Measurements from ENCODE around the gene ANK2.

The ANK2 gene

DNA sequence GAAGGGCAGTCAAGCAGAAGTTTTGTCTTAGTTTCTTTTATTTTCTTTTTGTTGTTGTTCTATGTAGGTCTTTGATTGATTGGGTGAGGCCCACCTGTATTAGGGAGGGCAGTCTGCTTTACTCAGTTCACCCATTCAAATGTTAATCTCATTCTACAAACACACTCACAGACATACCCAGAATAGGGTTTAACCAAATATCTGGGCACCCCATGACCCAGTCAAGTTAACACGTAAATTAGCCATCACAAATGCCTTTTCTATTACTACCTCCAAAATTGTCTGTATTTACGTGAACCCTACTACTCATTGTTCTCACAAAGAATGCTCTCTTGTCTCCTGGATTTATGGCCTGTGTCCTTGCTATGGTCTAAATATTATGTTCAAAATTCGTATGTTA lies 339.7 kb downstream of the ANK2 start:
- TF ChIP-seq, protein P1, sequence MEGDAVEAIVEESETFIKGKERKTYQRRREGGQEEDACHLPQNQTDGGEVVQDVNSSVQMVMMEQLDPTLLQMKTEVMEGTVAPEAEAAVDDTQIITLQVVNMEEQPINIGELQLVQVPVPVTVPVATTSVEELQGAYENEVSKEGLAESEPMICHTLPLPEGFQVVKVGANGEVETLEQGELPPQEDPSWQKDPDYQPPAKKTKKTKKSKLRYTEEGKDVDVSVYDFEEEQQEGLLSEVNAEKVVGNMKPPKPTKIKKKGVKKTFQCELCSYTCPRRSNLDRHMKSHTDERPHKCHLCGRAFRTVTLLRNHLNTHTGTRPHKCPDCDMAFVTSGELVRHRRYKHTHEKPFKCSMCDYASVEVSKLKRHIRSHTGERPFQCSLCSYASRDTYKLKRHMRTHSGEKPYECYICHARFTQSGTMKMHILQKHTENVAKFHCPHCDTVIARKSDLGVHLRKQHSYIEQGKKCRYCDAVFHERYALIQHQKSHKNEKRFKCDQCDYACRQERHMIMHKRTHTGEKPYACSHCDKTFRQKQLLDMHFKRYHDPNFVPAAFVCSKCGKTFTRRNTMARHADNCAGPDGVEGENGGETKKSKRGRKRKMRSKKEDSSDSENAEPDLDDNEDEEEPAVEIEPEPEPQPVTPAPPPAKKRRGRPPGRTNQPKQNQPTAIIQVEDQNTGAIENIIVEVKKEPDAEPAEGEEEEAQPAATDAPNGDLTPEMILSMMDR (IDR thresholded peaks at IDR 0.05): no peak
- H3K4me3 ChIP-seq (ENCODE audit: low read depth in 1 of 2, low read length in 1 of 2): no peak overlapping the region
- no peaks in the 10 kb centered on the region for H3K27me3 ChIP-seq
- H3K4me1 ChIP-seq (ENCODE audit: control insufficient read depth in 1 of 2, insufficient read depth in 1 of 2, low read depth in 1 of 2, low read length in 1 of 2): no peaks in the 10 kb centered on the region
- H3K27ac ChIP-seq: no peak overlapping the region
- H3K36me3 ChIP-seq: no peaks in the 10 kb centered on the region
- no peaks in the 10 kb centered on the region for H3K9me3 ChIP-seq

DNA sequence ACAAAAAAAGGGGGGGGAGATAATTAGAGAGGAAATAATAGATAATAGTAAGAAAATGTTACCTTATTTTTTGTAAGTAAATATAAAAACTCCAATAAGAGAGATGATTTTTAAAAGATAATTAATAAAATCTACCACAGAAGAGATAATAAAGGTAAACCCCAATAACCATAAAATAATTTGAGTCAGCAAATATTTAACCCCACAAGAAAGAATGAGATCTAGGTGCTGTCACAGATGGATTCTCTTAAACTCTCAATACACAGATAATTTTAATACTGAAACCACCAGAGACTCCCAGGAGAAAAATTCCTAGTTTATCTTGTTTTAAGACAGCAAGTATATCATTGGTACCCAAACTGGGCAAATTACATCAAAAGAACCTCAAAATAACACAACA lies 341.4 kb downstream of the ANK2 start:
- no peaks in the 10 kb centered on the region for H3K9me3 ChIP-seq
- TF ChIP-seq, protein P1 (IDR thresholded peaks at IDR 0.05): no peak
- H3K4me1 ChIP-seq (ENCODE audit: control insufficient read depth in 1 of 2, insufficient read depth in 1 of 2, low read depth in 1 of 2, low read length in 1 of 2): no peaks in the 10 kb centered on the region
- H3K36me3 ChIP-seq: no peaks in the 10 kb centered on the region
- H3K4me3 ChIP-seq (ENCODE audit: low read depth in 1 of 2, low read length in 1 of 2): no peak overlapping the region
- H3K27me3 ChIP-seq: no peaks in the 10 kb centered on the region
- H3K27ac ChIP-seq: no peak overlapping the region

DNA sequence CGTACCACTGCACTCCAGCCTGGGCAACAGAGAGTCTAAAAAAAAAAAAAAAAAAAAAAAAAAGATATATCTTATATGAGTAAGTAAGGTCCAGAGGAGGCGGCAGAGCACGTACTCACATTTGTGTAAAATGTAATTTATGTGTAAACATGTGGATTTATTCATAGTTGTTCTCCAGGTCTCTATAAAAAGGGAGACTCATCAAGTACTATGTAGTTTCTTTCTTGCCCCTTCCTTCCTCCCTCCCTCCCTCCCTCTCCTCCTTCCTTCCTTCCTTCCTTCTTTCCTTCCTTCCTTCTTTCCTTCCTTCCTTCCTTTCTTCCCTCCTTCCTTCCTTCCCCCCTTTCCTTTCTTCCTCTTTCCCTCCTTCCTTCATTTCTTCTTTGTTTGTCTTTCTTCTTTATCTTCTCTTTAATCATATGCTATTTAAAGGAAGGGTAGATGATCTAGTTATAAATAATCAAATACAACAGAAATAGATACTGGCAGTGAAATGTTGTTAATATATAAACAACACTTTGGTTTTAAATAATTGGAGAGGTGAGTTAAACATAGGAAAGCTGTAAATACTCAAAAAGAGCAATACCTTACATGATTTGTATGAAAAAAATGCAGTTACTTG lies 344.8 kb downstream of the ANK2 start:
- TF ChIP-seq, protein P1 (IDR thresholded peaks at IDR 0.05): no peak
- H3K4me1 ChIP-seq (ENCODE audit: control insufficient read depth in 1 of 2, insufficient read depth in 1 of 2, low read depth in 1 of 2, low read length in 1 of 2): no peaks in the 10 kb centered on the region
- no peaks in the 10 kb centered on the region for H3K9me3 ChIP-seq
- H3K27ac ChIP-seq: no peak overlapping the region
- no peaks in the 10 kb centered on the region for H3K36me3 ChIP-seq
- no peaks in the 10 kb centered on the region for H3K27me3 ChIP-seq
- H3K4me3 ChIP-seq (ENCODE audit: low read depth in 1 of 2, low read length in 1 of 2): no peak overlapping the region

DNA sequence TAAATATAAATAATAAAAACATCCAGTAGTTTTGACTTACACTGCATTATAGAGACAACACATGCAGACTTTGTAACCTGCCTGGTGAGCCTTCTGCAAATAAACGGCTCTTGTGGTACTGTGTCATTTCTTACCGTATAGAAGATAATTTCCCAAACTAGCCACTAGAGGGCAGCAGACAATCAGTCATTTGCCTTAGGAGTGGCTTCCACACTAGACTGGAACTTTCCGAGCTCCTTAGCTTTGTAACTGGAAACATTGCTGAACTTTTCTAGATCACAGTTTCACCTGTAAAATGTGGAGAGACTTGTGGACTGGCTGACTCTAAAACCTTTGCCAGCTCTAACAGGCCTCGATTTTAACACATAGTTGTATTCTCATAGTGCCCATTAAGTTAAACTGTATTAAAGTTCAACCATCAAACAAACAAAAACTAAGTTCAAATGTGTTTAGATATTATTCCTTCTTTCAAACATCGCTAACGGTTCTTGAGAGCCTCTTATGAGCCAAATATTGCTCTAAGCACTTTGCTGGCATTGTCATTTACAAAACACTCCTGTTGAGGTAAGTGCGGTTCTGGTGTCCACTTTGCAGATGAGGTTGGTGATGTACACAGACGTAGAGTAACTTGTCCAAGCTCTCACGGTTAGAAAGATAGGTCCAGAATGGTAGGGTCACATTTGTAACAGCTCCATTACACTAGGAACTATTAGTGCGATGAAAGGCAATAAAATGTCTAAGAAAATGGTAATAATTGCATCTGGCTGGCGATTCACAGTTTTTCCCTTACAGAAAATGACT lies 345.5 kb downstream of the ANK2 start:
- Histone ChIP-seq H3K27ac (no peak overlapping the region), H3K4me3 (ENCODE audit: low read depth in 1 of 2, low read length in 1 of 2) (no peak overlapping the region), H3K36me3 (no peaks in the 10 kb centered on the region), H3K4me1 (ENCODE audit: control insufficient read depth in 1 of 2, insufficient read depth in 1 of 2, low read depth in 1 of 2, low read length in 1 of 2) (no peaks in the 10 kb centered on the region), H3K9me3 (no peaks in the 10 kb centered on the region), H3K27me3 (no peaks in the 10 kb centered on the region)
- TF ChIP-seq, protein P1 (IDR thresholded peaks at IDR 0.05): peak; percentile 68

DNA sequence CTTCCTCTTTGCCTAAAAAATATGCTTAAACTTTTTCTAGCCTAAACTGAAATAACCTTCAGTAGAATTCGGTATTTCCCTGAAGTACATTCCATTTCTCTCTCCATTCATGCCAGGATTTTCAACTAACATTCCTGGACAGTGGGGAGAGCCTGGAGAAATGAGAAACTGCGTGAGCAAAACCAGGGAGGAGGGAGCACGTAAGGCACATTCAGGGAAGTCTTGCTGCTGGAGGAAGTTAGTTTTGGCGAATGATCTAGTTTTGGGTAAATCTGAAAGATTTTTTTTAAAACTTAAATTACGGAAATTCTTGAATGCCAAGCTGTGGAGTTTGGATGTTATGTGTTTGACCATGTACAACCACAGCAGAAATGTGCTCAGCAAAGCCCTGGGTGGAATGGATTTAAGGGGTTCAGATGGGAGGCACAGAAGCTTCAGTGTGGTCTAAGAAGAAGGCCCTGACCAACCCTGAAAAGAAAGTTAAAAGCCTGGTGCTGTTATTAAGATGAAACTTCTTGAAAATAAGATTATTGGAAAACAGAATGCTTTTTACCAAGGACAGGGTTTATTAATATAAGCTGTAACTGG lies 347.8 kb downstream of the ANK2 start:
- no peaks in the 10 kb centered on the region for H3K27me3 ChIP-seq
- no peak overlapping the region for H3K4me3 ChIP-seq (ENCODE audit: low read depth in 1 of 2, low read length in 1 of 2)
- no peak overlapping the region for H3K27ac ChIP-seq
- H3K36me3 ChIP-seq: no peaks in the 10 kb centered on the region
- H3K4me1 ChIP-seq (ENCODE audit: control insufficient read depth in 1 of 2, insufficient read depth in 1 of 2, low read depth in 1 of 2, low read length in 1 of 2): no peaks in the 10 kb centered on the region
- H3K9me3 ChIP-seq: no peaks in the 10 kb centered on the region
- TF ChIP-seq, protein P1 (IDR thresholded peaks at IDR 0.05): no peak
